Measurements from ENCODE around the gene TTC5.

DNA sequence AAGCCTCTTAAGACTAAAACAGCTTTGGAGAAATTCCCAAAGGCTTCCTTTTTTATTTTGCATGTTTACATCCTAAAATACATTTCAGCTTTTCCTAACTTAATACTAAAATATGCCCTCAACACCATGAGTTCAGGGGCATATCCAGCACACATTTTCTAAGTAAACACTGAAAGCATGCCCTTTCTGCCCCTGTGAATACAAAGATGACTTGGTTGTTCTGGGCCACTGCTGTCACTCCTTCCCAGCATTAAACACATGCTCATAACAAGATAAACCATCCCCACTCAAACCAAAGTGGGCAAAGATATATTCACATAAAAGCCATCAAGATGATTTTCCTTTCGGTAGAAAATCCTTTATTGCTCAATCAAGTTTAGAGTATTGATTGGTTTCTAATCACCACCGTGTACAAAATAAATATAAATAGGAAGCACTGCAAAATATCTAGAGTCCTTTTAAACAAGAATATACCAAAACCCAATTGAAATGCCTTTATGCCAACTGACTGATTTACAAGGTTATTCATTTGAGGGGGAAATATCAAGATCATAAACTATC, 25.4 kb upstream of the TTC5 start:
- no peak for TF ChIP-seq CTCF (IDR thresholded peaks at IDR 0.05)
- no peak for TF ChIP-seq POLR2A (IDR thresholded peaks at IDR 0.05)
